ENCODE measurements around the gene SLC25A24.
"Not testable (repeated sequence)": the region's sequence is repeated elsewhere in the genome, so short reads cannot be mapped to it uniquely, and the experiment has no call there.

Gene SLC25A24

GRCh38 chr1:108211014-108211413 lies 10.9 kb upstream of the SLC25A24 start:
- no peak overlapping the region for H3K4me3 ChIP-seq (ENCODE audit: low read depth, low read length)
- TF ChIP-seq, protein P1, sequence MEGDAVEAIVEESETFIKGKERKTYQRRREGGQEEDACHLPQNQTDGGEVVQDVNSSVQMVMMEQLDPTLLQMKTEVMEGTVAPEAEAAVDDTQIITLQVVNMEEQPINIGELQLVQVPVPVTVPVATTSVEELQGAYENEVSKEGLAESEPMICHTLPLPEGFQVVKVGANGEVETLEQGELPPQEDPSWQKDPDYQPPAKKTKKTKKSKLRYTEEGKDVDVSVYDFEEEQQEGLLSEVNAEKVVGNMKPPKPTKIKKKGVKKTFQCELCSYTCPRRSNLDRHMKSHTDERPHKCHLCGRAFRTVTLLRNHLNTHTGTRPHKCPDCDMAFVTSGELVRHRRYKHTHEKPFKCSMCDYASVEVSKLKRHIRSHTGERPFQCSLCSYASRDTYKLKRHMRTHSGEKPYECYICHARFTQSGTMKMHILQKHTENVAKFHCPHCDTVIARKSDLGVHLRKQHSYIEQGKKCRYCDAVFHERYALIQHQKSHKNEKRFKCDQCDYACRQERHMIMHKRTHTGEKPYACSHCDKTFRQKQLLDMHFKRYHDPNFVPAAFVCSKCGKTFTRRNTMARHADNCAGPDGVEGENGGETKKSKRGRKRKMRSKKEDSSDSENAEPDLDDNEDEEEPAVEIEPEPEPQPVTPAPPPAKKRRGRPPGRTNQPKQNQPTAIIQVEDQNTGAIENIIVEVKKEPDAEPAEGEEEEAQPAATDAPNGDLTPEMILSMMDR (IDR thresholded peaks at IDR 0.05; ENCODE audit: low read depth, low read length), result no peak

DNA sequence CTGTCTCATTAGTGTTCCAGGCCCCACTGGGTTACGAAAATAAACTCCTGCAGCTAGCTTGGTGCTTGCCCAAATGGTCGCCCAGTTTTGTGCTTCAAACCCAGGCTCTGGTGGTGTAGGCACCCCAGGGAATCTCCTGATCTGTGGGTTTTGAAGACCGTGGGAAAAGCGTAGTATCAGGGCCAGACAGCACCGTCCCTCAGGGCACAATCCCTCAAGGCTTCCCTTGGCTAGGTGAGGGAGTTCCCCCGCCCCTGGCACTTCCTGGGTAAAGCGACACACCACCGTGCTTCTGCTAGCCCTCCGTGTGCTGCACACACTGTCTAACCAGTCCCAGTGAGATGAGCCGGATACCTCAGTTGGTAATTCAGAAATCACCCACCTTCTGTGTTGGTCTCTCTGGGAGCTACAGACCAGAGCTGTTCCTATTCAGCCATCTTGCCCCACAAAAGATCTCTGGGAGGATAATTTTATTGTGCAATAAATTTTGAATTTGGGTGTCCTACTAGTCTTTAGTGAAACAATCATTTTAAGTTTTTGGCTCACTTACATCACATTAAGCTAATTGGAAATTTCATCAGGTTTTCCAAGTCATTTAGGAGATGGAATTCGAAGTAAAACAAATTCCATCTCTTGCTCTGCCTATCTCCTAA lies 9.4 kb upstream of the SLC25A24 start:
- TF ChIP-seq, protein P1 (IDR thresholded peaks at IDR 0.05; ENCODE audit: low read depth, low read length), result no peak

DNA sequence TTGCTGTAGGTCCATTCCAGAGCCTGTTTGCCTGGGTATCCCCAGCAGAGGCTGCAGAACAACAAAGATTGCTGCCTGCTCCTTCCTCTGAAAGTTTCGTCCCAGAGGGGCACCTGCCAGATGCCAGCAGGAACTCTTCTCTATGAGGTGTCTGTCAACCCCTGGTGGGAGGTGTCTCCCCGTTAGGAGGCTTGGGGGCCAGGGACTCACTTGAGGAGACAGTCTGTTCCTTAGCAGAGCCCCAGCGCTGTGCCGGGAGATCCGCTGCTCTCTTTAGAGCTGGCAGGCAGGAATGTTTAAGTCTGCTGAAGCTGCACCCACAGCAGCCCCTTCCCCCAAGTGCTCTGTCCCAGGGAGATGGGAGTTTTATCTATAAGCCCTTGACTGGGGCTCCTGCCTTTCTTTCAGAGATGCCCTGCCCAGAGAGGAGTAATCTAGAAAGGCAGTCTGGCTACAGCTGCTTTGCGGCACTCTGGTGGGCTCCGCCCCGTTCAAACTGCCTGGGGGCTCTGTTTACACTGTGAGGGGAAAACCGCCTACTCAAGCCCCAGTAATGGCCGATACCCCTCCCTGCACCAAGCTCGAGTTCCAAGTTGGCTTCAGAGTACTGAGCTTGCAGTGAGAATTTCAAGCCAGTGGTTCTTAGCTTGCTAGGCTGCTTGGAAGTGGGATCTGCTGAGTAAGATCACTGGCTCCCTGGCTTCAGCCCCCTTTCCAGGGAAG lies 8.7 kb upstream of the SLC25A24 start:
- no peak overlapping the region for H3K4me3 ChIP-seq (ENCODE audit: low read depth, low read length)
- TF ChIP-seq, protein P1 (IDR thresholded peaks at IDR 0.05; ENCODE audit: low read depth, low read length), result no peak

More for the DNA sequence above, 9.4 kb upstream of the SLC25A24 start:
- no peak overlapping the region for H3K4me3 ChIP-seq (ENCODE audit: low read depth, low read length)

- not testable (repeated sequence) for H3K4me3 ChIP-seq (ENCODE audit: low read depth, low read length)
Observed at GRCh38 chr1:108203582-108203981, 3.4 kb upstream of the SLC25A24 start.

DNA sequence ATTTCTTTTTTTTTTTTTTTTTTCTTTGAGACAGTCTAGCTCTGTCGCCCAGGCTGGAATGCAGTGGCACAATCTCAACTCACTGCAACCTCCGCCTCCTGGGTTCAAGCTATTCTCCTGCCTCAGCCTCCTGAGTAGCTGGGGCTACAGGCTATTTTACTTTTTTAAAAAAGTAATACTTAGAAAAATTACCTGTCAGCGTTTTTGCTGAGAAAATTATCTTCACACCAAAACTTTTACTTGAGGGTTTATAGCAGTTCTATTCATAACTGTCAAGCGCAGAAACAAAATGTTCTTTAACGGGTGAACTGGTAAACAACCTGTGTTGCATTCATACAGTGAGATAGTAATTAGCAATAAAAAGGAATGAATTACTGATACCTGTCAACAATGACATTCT lies 1.5 kb upstream of the SLC25A24 start:
- TF ChIP-seq, protein P1 (IDR thresholded peaks at IDR 0.05; ENCODE audit: low read depth, low read length), result no peak

DNA sequence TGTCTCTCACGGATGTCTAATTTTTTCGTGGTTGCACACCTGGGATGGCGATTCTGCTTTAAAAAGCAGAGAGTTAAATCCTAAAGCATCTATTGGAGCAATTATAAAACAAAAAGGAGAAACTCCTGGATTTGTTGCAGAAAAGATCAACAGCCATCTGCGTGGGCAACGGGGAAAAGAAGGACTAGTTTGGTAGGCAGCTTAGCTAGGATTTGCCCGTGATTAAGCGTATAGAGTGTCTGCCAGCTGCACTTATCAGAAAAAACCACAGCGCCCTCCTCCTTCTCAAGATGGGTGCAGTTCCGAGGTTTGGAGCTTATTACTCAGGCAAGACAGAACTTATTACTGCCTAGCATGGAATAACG lies 526 bp upstream of the SLC25A24 start:
- TF ChIP-seq, protein P1 (IDR thresholded peaks at IDR 0.05; ENCODE audit: low read depth, low read length), result no peak
- peak overlapping the region; percentile 75 for H3K4me3 ChIP-seq (ENCODE audit: low read depth, low read length)

More for the DNA sequence above, 1.5 kb upstream of the SLC25A24 start:
- H3K4me3 ChIP-seq (ENCODE audit: low read depth, low read length), result no peak overlapping the region

- peak overlapping the region; percentile 75 for H3K4me3 ChIP-seq (ENCODE audit: low read depth, low read length)
- TF ChIP-seq, protein P1 (IDR thresholded peaks at IDR 0.05; ENCODE audit: low read depth, low read length), result no peak
Observed at GRCh38 chr1:108199201-108199691, 897 bp downstream of the SLC25A24 start.
